Prostate gland (tissue), 2 donors: ENCODE data around the gene CUX1.

Experiments used
- POLR2A ChIP-seq: fragments of 450-650 bp; IDR thresholded peaks from one replicate; pipeline ENCODE4 v1.6.1; 2016; ENCODE audit warnings: antibody characterized with exemption, mild to moderate bottlenecking
- POLR2AphosphoS5 ChIP-seq: sonication (generic); formaldehyde crosslinking; IDR thresholded peaks from one replicate; pipeline ENCODE4 v1.6.1; 2017; ENCODE audit warnings: antibody characterized with exemption
- TF ChIP-seq, protein P1 (sequence below), 4 experiments: fragments of 200-600 bp in 2 of 4; fragments of 450-650 bp in 2 of 4; sonication (generic) in 2 of 4; IDR thresholded peaks; 1 replicate in 3 of 4; 2 replicates in 1 of 4; pipeline ENCODE4 v1.5.1; 2016 to 2019; ENCODE audit warnings: antibody characterized with exemption in 4 of 4, mild to moderate bottlenecking in 2 of 4, moderate library complexity in 2 of 4

DNA sequence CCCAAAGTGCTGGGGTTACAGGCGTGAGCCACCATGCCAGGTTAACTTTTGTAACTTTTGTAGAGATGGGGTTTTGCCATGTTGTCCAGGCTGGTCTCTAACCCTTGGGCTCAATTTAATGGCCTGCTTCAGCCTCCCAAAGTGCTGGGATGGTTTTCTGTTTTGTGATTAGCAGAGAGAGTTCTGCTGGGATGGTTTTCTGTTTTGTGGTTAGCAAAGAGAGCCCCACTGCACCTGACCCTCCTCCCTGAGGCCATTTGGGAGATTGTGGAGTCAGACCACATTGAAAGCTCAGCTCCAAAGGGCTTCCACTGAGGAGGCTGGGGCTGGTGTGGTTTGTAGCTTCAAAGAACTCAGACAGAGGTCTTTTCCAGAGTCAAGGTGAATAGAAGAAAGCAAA is 29.6 kb upstream of the CUX1 start:
- TF ChIP-seq, protein P1, sequence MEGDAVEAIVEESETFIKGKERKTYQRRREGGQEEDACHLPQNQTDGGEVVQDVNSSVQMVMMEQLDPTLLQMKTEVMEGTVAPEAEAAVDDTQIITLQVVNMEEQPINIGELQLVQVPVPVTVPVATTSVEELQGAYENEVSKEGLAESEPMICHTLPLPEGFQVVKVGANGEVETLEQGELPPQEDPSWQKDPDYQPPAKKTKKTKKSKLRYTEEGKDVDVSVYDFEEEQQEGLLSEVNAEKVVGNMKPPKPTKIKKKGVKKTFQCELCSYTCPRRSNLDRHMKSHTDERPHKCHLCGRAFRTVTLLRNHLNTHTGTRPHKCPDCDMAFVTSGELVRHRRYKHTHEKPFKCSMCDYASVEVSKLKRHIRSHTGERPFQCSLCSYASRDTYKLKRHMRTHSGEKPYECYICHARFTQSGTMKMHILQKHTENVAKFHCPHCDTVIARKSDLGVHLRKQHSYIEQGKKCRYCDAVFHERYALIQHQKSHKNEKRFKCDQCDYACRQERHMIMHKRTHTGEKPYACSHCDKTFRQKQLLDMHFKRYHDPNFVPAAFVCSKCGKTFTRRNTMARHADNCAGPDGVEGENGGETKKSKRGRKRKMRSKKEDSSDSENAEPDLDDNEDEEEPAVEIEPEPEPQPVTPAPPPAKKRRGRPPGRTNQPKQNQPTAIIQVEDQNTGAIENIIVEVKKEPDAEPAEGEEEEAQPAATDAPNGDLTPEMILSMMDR (IDR thresholded peaks at IDR 0.05) = no peak
- TF ChIP-seq POLR2AphosphoS5 = no peak
- TF ChIP-seq POLR2A = no peak
